HG03097 (cell line): ENCODE measurements around the gene SAMHD1.
"Not testable (repeated sequence)": the region's sequence is repeated elsewhere in the genome, so short reads cannot be mapped to it uniquely, and the experiment has no call there.

Source experiments
- ATAC-seq: cut with Tn5 transposase; IDR thresholded peaks from one replicate; pipeline ENCODE4 v1.9.1; 2021; ENCODE audit not compliant: unreplicated experiment, low FRiP score

SAMHD1 gene

GRCh38 chr20:36856691-36857635 lies 94.5 kb downstream of the SAMHD1 start:
- no peak for ATAC-seq

- no peak for ATAC-seq
Measured at GRCh38 chr20:36856195-36856594, 95.3 kb downstream of the SAMHD1 start.

DNA sequence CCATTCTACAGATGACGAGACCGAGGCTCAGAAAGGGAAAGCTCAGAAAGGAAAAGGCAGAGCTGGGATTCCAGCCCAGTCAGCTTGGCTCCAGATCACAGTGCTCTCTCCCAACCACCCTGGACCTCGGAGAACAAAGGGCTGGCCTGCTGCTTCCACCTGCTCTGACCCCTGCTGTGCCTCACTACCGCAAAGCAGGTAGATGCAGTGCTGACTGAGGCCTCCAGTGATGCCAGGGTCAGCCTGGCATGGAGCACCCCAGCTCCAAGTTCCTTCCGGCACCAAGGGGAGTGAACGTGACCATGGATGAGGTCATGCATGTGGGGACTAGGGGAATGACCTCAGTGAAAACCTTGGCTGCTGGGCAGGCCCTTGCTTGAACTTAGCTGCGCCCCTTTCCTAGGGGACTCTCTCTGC lies 96.3 kb downstream of the SAMHD1 start:
- no peak for ATAC-seq

DNA sequence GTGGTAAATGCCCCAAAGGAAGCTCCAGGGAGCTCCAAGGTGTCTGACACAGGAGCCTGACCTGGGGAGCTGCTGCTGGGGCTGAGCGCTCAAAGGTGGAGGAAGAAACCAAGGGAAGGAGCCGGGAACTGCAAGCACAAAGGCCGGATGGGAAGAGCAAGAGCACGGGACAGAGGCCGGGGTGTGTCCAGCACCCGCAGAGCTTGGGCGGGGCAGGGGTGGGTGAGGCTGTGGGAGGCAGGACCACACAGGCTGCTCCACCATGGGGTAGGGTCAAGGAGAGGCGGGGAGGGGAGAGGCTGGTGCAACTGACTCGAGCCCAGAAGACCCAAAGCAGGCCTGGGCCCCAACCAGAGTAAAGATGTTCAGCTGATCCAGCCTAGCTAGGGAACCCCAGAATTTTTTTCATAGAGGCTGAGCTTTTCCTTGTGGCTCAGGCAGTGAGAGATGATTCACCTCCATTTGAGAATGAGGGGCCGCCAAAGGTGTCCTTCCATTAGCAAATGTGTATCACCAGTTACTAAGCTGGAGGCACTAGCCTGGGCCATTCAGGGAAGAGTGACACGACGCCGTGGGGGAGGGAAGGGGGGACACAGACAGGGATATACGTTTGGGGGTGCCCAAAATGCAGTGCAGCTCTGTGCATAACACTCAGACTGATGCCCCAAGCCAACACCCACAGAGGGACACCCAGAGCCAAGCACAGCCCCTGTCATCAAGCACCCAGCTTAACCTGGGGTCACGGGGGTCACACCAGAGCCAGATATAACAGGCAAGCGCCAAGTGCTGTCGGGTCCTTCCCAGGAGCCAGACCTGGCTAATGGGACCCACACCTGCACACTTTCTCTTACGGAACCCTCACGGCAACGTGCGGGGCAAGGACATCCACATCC lies 96.9 kb downstream of the SAMHD1 start:
- no peak for ATAC-seq

GRCh38 chr20:36852187-36852586 lies 99.3 kb downstream of the SAMHD1 start:
- no peak for ATAC-seq

GRCh38 chr20:36851490-36851889 lies 100.0 kb downstream of the SAMHD1 start:
- no peak for ATAC-seq

- ATAC-seq = no peak
Measured at GRCh38 chr20:36850759-36851158, 100.7 kb downstream of the SAMHD1 start.

DNA sequence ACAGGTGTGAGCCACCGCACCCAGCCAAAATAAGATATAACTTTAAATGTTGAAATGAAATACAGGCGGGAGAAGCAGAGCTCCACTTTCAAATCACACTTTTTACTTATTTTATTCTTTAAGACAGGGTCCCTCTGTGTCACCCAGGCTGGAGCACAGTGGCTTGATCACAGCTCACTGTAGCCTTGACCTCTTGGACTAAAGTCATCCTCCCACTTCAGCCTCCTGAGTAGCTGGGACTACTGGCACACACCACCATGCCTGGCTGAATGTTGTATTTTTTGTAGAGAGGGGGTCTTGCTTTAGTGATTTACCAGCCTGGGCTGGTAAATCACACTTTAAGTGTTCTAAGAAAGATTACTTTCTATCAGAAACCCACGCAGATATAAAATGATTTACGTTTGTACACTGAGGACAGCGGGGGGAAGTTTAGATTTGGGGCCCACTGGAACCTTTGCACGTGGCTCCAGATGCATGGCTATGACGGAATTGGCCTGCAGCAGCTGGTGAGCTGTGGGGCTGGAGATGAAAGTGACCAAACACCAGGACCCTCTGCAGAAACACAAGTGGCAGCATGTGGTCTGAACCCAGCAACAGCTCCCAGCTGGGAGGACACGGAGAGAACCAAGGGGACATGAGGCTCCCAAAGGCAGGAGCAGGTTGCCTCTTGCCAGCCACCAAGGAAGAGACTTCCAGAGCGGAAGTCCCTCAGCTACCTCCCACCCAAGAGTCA lies 102.0 kb downstream of the SAMHD1 start:
- ATAC-seq = no peak

- ATAC-seq = no peak
Measured at GRCh38 chr20:36848677-36849076, 102.8 kb downstream of the SAMHD1 start.

DNA sequence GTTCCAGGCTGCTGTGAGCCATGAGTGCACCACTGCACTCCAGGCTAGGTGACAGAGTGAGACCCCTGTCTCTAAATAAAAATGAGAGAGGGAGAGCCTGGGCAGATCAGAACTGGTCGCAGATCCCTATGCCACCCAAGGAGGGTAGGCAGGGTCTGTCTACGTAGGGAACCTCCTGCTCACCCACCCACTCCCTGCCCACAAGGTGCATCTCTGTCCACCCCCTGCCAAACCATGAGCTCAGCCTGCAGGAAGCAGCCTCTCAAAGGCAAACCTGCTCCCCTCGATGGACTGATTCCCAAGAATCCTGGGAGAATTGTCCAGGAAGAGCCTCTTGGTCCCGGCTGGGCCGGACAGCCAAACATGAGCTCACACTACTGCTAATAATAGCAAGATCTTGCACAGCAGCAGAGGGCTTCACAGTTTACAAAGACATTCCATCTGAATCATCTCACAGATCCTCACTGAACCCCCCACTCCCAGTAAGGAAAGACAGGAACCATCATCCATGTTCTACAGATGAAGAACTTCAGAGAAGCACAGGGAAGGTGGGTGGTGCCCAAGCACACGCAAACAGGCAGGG lies 103.3 kb downstream of the SAMHD1 start:
- no peak for ATAC-seq

DNA sequence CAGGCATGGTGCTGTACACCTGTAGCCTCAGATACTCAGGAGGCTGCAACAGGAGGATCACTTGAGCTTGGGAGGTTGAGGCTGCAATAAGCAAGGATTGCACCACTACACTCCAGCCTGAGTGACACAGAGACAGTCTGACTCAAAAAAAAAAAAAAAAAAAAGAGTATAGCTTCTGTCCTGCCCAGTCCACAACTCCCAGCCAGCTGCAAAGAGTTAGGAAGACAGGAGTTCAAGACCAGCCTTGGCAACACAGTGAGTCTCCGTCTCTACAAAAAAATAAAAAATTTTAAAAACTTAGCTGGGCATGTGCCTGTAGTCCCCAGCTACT lies 103.8 kb downstream of the SAMHD1 start:
- no peak for ATAC-seq

- no peak for ATAC-seq
Measured at GRCh38 chr20:36847009-36847709, 104.3 kb downstream of the SAMHD1 start.

- ATAC-seq = no peak
Measured at GRCh38 chr20:36845288-36845971, 106.1 kb downstream of the SAMHD1 start.

DNA sequence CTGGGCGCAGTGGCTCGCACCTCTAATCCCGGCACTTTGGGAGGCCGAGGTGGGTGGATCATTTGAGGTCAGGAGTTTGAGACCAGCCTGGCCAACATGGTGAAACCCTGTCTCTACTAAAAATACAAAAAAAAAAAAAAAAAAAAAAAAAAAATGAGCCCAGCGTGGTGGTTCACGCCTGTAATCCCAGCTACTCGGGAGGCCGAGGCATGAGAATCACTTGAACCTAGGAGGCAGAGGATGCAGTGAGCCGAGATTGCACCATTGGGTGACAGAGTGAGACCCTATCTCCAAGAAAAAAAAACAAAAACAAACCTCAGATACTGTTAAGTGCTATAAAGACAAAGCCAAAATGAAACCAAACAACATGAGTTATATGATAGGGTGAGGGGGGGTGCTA lies 110.5 kb downstream of the SAMHD1 start:
- ATAC-seq = not testable (repeated sequence)
